CD14-positive monocyte (primary cell): ENCODE data around the gene ANXA10. TPM values are rescaled to one million over a fixed set of nuclear protein-coding genes. Genes with fewer than 3 reads are reported as not detected.

Source experiments
- DNase-seq, 3 donors: peaks; one replicate each; pipeline ENCODE4 v3.0.0-alpha.2; 2011 to 2022
- H2AFZ ChIP-seq: 2 replicates; pipeline ENCODE4 v1.6.0; 2012; ENCODE audit warnings: mild to moderate bottlenecking, low read depth, low read length, inconsistent platforms; ENCODE audit not compliant: insufficient read depth, poor library complexity, severe bottlenecking
- H3K27ac ChIP-seq, 2 donors: 1 replicate in 1 of 2; 2 replicates in 1 of 2; pipeline ENCODE4 v1.5.1; 2012 to 2013; ENCODE audit warnings: low read length in 2 of 2, control low read depth in 1 of 2, inconsistent platforms in 1 of 2, low read depth in 1 of 2, mild to moderate bottlenecking in 1 of 2
- H3K27me3 ChIP-seq, 2 donors: one replicate each; pipeline versions ENCODE4 v1.6.0 to v1.6.1; 2011 to 2013; ENCODE audit warnings: low read length in 2 of 2; ENCODE audit not compliant: control insufficient read depth in 2 of 2, insufficient read depth in 2 of 2
- H3K36me3 ChIP-seq, 2 donors: replicated peaks in 1 of 2; 1 replicate in 1 of 2; 2 replicates in 1 of 2; pipeline versions ENCODE4 v1.5.1 to v1.6.1; 2012 to 2013; ENCODE audit warnings: low read length in 2 of 2, control low read depth in 1 of 2, inconsistent platforms in 1 of 2, mild to moderate bottlenecking in 1 of 2; ENCODE audit not compliant: insufficient read depth in 2 of 2, control insufficient read depth in 1 of 2
- H3K4me1 ChIP-seq, 2 donors: 1 replicate in 1 of 2; 2 replicates in 1 of 2; pipeline versions ENCODE4 v1.5.1 to v1.6.1; 2012 to 2013; ENCODE audit warnings: low read length in 2 of 2, control low read depth in 1 of 2, inconsistent platforms in 1 of 2, mild to moderate bottlenecking in 1 of 2, moderate library complexity in 1 of 2; ENCODE audit not compliant: insufficient read depth in 2 of 2, control insufficient read depth in 1 of 2
- H3K4me2 ChIP-seq: replicated peaks from 2 replicates; pipeline ENCODE3; 2012; ENCODE audit warnings: low read length, moderate library complexity, mild to moderate bottlenecking; ENCODE audit not compliant: poor library complexity, severe bottlenecking; ENCODE audit errors: extremely low read depth
- H3K4me3 ChIP-seq, 3 experiments: fragments of 200-600 bp in 1 of 3; sonication (generic) in 1 of 3; replicated peaks in 1 of 3; 1 replicate in 2 of 3; 2 replicates in 1 of 3; pipeline ENCODE4 v1.5.1; 2011 to 2013; ENCODE audit warnings: low read length in 3 of 3, mild to moderate bottlenecking in 3 of 3, control low read depth in 2 of 3, low read depth in 2 of 3, inconsistent platforms in 1 of 3, moderate library complexity in 1 of 3
- H3K79me2 ChIP-seq: 2 replicates; pipeline ENCODE4 v1.6.0; 2012; ENCODE audit warnings: mild to moderate bottlenecking, control low read depth, inconsistent platforms, low read length, moderate library complexity; ENCODE audit not compliant: insufficient read depth
- H3K9ac ChIP-seq: 2 replicates; pipeline ENCODE4 v1.6.0; 2017; ENCODE audit warnings: low read length, mild to moderate bottlenecking; ENCODE audit not compliant: insufficient read depth, poor library complexity, severe bottlenecking
- H3K9me3 ChIP-seq, 2 donors: replicated peaks in 1 of 2; 1 replicate in 1 of 2; 2 replicates in 1 of 2; pipeline versions ENCODE4 v1.5.1 to v1.6.1; 2012 to 2013; ENCODE audit warnings: low read length in 2 of 2, control low read depth in 1 of 2; ENCODE audit not compliant: control insufficient read depth in 1 of 2, insufficient read depth in 1 of 2
- H4K20me1 ChIP-seq: 2 replicates; pipeline ENCODE4 v1.6.0; 2012; ENCODE audit warnings: mild to moderate bottlenecking, low read length, control low read depth, moderate library complexity; ENCODE audit not compliant: insufficient read depth
- H3K27ac Mint-ChIP-seq, 7 donors: one replicate each; pipeline ENCODE4 v1.8.0; 2020; ENCODE audit warnings: mild to moderate bottlenecking in 7 of 7, mixed read lengths in 7 of 7, moderate library complexity in 6 of 7, inconsistent platforms in 2 of 7
- H3K27me3 Mint-ChIP-seq, 3 donors: one replicate each; pipeline ENCODE4 v1.8.0; 2021 to 2022; ENCODE audit warnings: low read depth in 3 of 3, mild to moderate bottlenecking in 3 of 3, mixed read lengths in 3 of 3, moderate library complexity in 3 of 3, inconsistent platforms in 1 of 3
- H3K36me3 Mint-ChIP-seq, 2 donors: one replicate each; pipeline ENCODE4 v1.8.0; 2020; ENCODE audit warnings: mixed read lengths in 2 of 2, inconsistent platforms in 1 of 2, mild to moderate bottlenecking in 1 of 2
- H3K4me1 Mint-ChIP-seq: one replicate; pipeline ENCODE4 v1.8.0; 2020; ENCODE audit warnings: mild to moderate bottlenecking, mixed read lengths
- H3K4me3 Mint-ChIP-seq, 2 donors: one replicate each; pipeline ENCODE4 v1.8.0; 2020; ENCODE audit warnings: mild to moderate bottlenecking in 2 of 2, mixed read lengths in 2 of 2, moderate library complexity in 1 of 2
- H3K9me3 Mint-ChIP-seq, 7 donors: one replicate each; pipeline ENCODE4 v1.8.0; 2020 to 2022; ENCODE audit warnings: mixed read lengths in 7 of 7, mild to moderate bottlenecking in 6 of 7, moderate library complexity in 6 of 7, inconsistent platforms in 2 of 7
- WGBS: methylation state at CpG from one replicate; pipeline ENCODE4 v1.1.5; 2013; ENCODE audit warnings: missing lambda C conversion rate; ENCODE audit not compliant: insufficient coverage; 5-methylcytosine and 5-hydroxymethylcytosine counted together
- intact Hi-C, 2 donors: fragments of 100-400 bp; cut with micrococcal nuclease; formaldehyde crosslinking; loops; one replicate each; pipeline versions ENCODE4 v1.15.0 to v1.15.1; 2023
- polyA plus RNA-seq, 3 donors: library from polyadenylated mRNA; depleted of rRNA in 1 of 3; unstranded in 2 of 3; stranded (reverse) in 1 of 3; fragments of 300-500 nt in 2 of 3; fragments of >200 nt in 1 of 3; fragmentation: Illumina TruSeq in 2 of 3; gene quantifications; 1 replicate in 2 of 3; 2 replicates in 1 of 3; pipeline ENCODE4 v1.2.3, GENCODE V29; 2012 to 2021
- TF ChIP-seq, protein P1 (sequence below): fragments of 200-600 bp; IDR thresholded peaks from one replicate; pipeline ENCODE4 v1.8.0; 2022; ENCODE audit warnings: antibody characterized with exemption, mild to moderate bottlenecking

ANXA10 gene
- polyA plus RNA-seq, 3 donors, result not detected

DNA sequence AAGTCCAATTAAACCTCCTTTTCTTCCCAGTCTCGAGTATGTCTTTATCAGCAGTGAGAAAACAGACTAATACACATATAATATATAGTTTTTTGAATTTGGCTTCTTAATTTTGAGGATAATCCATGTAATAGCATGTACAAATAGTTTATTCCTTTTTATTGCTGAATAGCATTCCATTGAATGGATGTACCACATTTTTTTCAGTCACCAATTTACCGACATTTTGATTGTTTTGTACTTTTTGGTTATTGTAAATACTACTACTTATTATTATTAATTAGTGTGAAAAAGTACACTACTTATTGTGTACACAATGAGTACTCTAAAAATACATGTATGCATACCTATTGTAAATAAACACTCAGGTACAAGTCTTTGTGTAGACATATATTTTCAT lies 42.3 kb upstream of the ANXA10 start:
- Histone ChIP-seq H3K36me3 (no peaks in the 10 kb centered on the region), H3K79me2 (no peaks in the 10 kb centered on the region), H3K9ac (no peak overlapping the region), H3K4me3 (no peak overlapping the region), H2AFZ (no peak overlapping the region), H4K20me1 (no peaks in the 10 kb centered on the region), H3K27me3 (no peaks in the 10 kb centered on the region), H3K4me2 (no peak overlapping the region), H3K4me1 (no peaks in the 10 kb centered on the region), H3K9me3 (peaks cover 0 to 14% of the 10 kb centered on the region in 2 donors), H3K27ac (no peak overlapping the region)
- Mint-ChIP-seq H3K27ac (no peak overlapping the region), H3K4me3 (no peak overlapping the region), H3K9me3 (peaks cover 7 to 22% (median 13%) of the 10 kb centered on the region in 7 donors), H3K27me3 (peaks cover 0 to 2% (median 0%) of the 10 kb centered on the region in 3 donors), H3K4me1 (no peaks in the 10 kb centered on the region), H3K36me3 (no peaks in the 10 kb centered on the region)
- no CpG with 5 or more reads among the region's 2 CpGs for WGBS
- TF ChIP-seq, protein P1, sequence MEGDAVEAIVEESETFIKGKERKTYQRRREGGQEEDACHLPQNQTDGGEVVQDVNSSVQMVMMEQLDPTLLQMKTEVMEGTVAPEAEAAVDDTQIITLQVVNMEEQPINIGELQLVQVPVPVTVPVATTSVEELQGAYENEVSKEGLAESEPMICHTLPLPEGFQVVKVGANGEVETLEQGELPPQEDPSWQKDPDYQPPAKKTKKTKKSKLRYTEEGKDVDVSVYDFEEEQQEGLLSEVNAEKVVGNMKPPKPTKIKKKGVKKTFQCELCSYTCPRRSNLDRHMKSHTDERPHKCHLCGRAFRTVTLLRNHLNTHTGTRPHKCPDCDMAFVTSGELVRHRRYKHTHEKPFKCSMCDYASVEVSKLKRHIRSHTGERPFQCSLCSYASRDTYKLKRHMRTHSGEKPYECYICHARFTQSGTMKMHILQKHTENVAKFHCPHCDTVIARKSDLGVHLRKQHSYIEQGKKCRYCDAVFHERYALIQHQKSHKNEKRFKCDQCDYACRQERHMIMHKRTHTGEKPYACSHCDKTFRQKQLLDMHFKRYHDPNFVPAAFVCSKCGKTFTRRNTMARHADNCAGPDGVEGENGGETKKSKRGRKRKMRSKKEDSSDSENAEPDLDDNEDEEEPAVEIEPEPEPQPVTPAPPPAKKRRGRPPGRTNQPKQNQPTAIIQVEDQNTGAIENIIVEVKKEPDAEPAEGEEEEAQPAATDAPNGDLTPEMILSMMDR, result no peak
- no peak for DNase-seq
- intact Hi-C loops, result no loop called here

DNA sequence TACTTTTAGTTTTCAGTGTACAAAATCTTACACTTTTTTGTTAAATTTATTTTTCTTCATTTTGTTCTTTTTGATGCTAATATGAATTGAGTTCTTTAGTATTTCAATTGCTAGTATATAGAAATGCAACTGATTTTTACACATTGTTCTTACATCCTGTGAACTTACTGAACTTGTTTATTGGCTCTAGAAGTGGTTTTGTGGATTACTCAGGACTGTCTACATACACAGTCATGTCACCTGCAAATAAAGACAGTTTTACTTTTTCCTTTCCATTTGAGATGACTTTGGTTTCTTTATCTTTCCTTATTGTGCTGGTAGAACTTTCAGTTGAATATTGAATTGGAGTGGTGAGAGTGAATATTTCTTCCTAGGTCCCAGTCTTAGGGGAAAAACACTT lies 40.8 kb upstream of the ANXA10 start:
- intact Hi-C loops, result no loop called here
- H3K36me3 ChIP-seq, result no peaks in the 10 kb centered on the region
- no peaks in the 10 kb centered on the region for H3K4me1 ChIP-seq
- Mint-ChIP-seq H3K27me3 (peaks cover 0 to 2% (median 0%) of the 10 kb centered on the region in 3 donors), H3K36me3 (no peaks in the 10 kb centered on the region), H3K9me3 (peaks cover 5 to 22% (median 14%) of the 10 kb centered on the region in 7 donors), H3K4me3 (no peak overlapping the region), H3K4me1 (no peaks in the 10 kb centered on the region), H3K27ac (no peak overlapping the region)
- H3K27ac ChIP-seq, result no peak overlapping the region
- peaks cover 0 to 14% of the 10 kb centered on the region in 2 donors for H3K9me3 ChIP-seq
- no peaks in the 10 kb centered on the region for H3K79me2 ChIP-seq
- no peak for DNase-seq
- H3K4me2 ChIP-seq, result no peak overlapping the region
- no peak overlapping the region for H2AFZ ChIP-seq
- no peaks in the 10 kb centered on the region for H4K20me1 ChIP-seq
- no peaks in the 10 kb centered on the region for H3K27me3 ChIP-seq
- TF ChIP-seq, protein P1, result no peak
- no peak overlapping the region for H3K4me3 ChIP-seq
- H3K9ac ChIP-seq, result no peak overlapping the region
